Right cardiac atrium (tissue), 5 donors: ENCODE measurements around the gene NFATC3. TPM values are rescaled to one million over a fixed set of nuclear protein-coding genes. Genes with fewer than 3 reads are reported as not detected.

ENCODE experiments used
- ATAC-seq, 2 donors: fragments of 200-7000 bp; cut with Tn5 transposase; one replicate each; pipeline versions ENCODE4 v1.8.0 to v1.9.1; 2020; ENCODE audit warnings: moderate library complexity in 2 of 2, mild to moderate bottlenecking in 1 of 2
- DNase-seq, 3 donors: peaks; one replicate each; pipeline ENCODE4 v3.0.0-alpha.2; 2020
- H3K27ac ChIP-seq: one replicate; pipeline ENCODE4 v1.5.1; 2013; ENCODE audit warnings: mild to moderate bottlenecking, low read length, control low read depth, moderate library complexity
- H3K27me3 ChIP-seq: one replicate; pipeline ENCODE4 v1.6.1; 2013; ENCODE audit not compliant: control insufficient read depth, insufficient read depth
- H3K4me1 ChIP-seq: one replicate; pipeline ENCODE4 v1.6.1; 2013; ENCODE audit warnings: low read length; ENCODE audit not compliant: control insufficient read depth, insufficient read depth
- H3K4me3 ChIP-seq: one replicate; pipeline ENCODE4 v1.5.1; 2013; ENCODE audit warnings: low read length, control low read depth
- H3K9me3 ChIP-seq: one replicate; pipeline ENCODE4 v1.6.1; 2013; ENCODE audit warnings: low read length; ENCODE audit not compliant: control insufficient read depth
- WGBS: extraction: QIAGEN DNeasy Blood & Tissue Kit; methylation state at CpG from one replicate; pipeline ENCODE4 v1.1.7; 2013; 5-methylcytosine and 5-hydroxymethylcytosine counted together
- intact Hi-C, 4 donors: fragments of 100-400 bp; cut with DNase I; formaldehyde crosslinking; loops; one replicate each; pipeline versions ENCODE4 v1.11.0 to v1.14.0; 2022 to 2023
- polyA plus RNA-seq: library from polyadenylated mRNA; stranded (reverse); fragments of 200-250 nt; gene quantifications from one replicate; pipeline ENCODE4 v1.2.3, GENCODE V29; 2013
- total RNA-seq, 4 donors: library from RNA; stranded (reverse); fragmentation: NEBNext Ultra II Directional; extraction: Animal tissue kit (Norgen Biotek cat#: 25700); gene quantifications; one replicate each; pipeline ENCODE4 v1.2.1, GENCODE V29; 2021
- donor health status: healthy with polysubstance abuse.
- donor health status: DM: no; HTN: yes; CAD: no.
- donor health status: DM: no; HTN: no; CAD: no.
- donor health status: DM: no; HTN: yes; CAD: no; lungs with severe emphysema.
- donor health status: DM: yes; HTN: yes; CAD: no.

NFATC3 gene
- total and polyA plus RNA-seq, 5 donors, result 8.1 to 34.7 (median 33.3) TPM

GRCh38 chr16:68061396-68061795 lies 23.8 kb upstream of the NFATC3 start:
- peaks cover 6% of the 10 kb centered on the region for H3K4me1 ChIP-seq
- ATAC-seq, result no peak
- 73% methylated on average over 3 of the region's 3 CpGs for WGBS
- H3K9me3 ChIP-seq, result no peaks in the 10 kb centered on the region
- no peaks in the 10 kb centered on the region for H3K27me3 ChIP-seq
- H3K27ac ChIP-seq, result no peak overlapping the region
- intact Hi-C loops, result no loop called here
- H3K4me3 ChIP-seq, result no peak overlapping the region
- no peak for DNase-seq

- H3K4me3 ChIP-seq, result no peak overlapping the region
Measured at GRCh38 chr16:68062910-68063393, 22.2 kb upstream of the NFATC3 start.

GRCh38 chr16:68064791-68065365 lies 20.3 kb upstream of the NFATC3 start:
- Histone ChIP-seq H3K9me3 (no peaks in the 10 kb centered on the region), H3K27me3 (no peaks in the 10 kb centered on the region), H3K27ac (peak overlapping the region; percentile 78), H3K4me1 (peaks cover 6% of the 10 kb centered on the region), H3K4me3 (no peak overlapping the region)
- ATAC-seq (peak; percentile 78 to 82), DNase-seq (peak; percentile 69 to 88 (median 87))
- 28% methylated on average over 2 of the region's 2 CpGs for WGBS
- intact Hi-C loops, result loop anchor here in 1 of 4 donors (2.0 kb wide), 1 partner anchor 72 kb away; no protein-coding TSS in a partner anchor

More at GRCh38 chr16:68062910-68063393, 22.2 kb upstream of the NFATC3 start:
- ATAC-seq (no peak), DNase-seq (no peak)
- 94% methylated on average over 4 of the region's 4 CpGs for WGBS
- intact Hi-C loops, result no loop called here
- Histone ChIP-seq H3K27me3 (no peaks in the 10 kb centered on the region), H3K9me3 (no peaks in the 10 kb centered on the region), H3K27ac (no peak overlapping the region), H3K4me1 (peaks cover 6% of the 10 kb centered on the region)

- ATAC-seq (peak; percentile 50 to 59), DNase-seq (no peak)
- H3K27me3 ChIP-seq, result no peaks in the 10 kb centered on the region
- intact Hi-C loops, result loop anchor here in 1 of 4 donors (2.0 kb wide), 1 partner anchor 73 kb away; no protein-coding TSS in a partner anchor
- WGBS, result 53% methylated on average over 6 of the region's 6 CpGs
- H3K27ac ChIP-seq, result peak overlapping the region; percentile 78
- no peak overlapping the region for H3K4me3 ChIP-seq
- no peaks in the 10 kb centered on the region for H3K9me3 ChIP-seq
- peaks cover 11% of the 10 kb centered on the region for H3K4me1 ChIP-seq
Measured at GRCh38 chr16:68065716-68066305, 19.4 kb upstream of the NFATC3 start.

- no peak for ATAC-seq
- WGBS, result 44% methylated on average over 1 of the region's 1 CpG
- no peaks in the 10 kb centered on the region for H3K27me3 ChIP-seq
- peaks cover 11% of the 10 kb centered on the region for H3K4me1 ChIP-seq
- no peak overlapping the region for H3K4me3 ChIP-seq
- intact Hi-C loops, result no loop called here
- no peak for DNase-seq
- H3K27ac ChIP-seq, result no peak overlapping the region
- no peaks in the 10 kb centered on the region for H3K9me3 ChIP-seq
Measured at GRCh38 chr16:68066763-68067162, 18.4 kb upstream of the NFATC3 start.

GRCh38 chr16:68068926-68069325 lies 16.2 kb upstream of the NFATC3 start:
- Histone ChIP-seq H3K9me3 (no peaks in the 10 kb centered on the region), H3K4me3 (no peak overlapping the region), H3K27me3 (no peaks in the 10 kb centered on the region), H3K4me1 (peaks cover 14% of the 10 kb centered on the region), H3K27ac (no peak overlapping the region)
- no peak for DNase-seq
- ATAC-seq, result no peak
- 98% methylated on average over 9 of the region's 9 CpGs for WGBS
- intact Hi-C loops, result no loop called here

- Histone ChIP-seq H3K4me1 (peaks cover 12% of the 10 kb centered on the region), H3K27me3 (no peaks in the 10 kb centered on the region), H3K27ac (no peak overlapping the region), H3K4me3 (no peak overlapping the region), H3K9me3 (no peaks in the 10 kb centered on the region)
- intact Hi-C loops, result no loop called here
- DNase-seq, result peak in 2 of 3 donors; percentile 73 to 74
- ATAC-seq, result peak; percentile 31 to 59
- WGBS, result 75% methylated on average over 7 of the region's 7 CpGs
Measured at GRCh38 chr16:68069511-68070248, 15.5 kb upstream of the NFATC3 start.

- H3K9me3 ChIP-seq, result no peaks in the 10 kb centered on the region
- 40% methylated on average over 2 of the region's 2 CpGs for WGBS
- intact Hi-C loops, result no loop called here
- DNase-seq (no peak), ATAC-seq (no peak)
- H3K27ac ChIP-seq, result no peak overlapping the region
- no peaks in the 10 kb centered on the region for H3K27me3 ChIP-seq
- peaks cover 11% of the 10 kb centered on the region for H3K4me1 ChIP-seq
- no peak overlapping the region for H3K4me3 ChIP-seq
Measured at GRCh38 chr16:68070249-68070730, 14.9 kb upstream of the NFATC3 start.

GRCh38 chr16:68070806-68071517 lies 14.2 kb upstream of the NFATC3 start:
- Histone ChIP-seq H3K4me1 (peaks cover 10% of the 10 kb centered on the region), H3K4me3 (no peak overlapping the region), H3K27ac (no peak overlapping the region), H3K27me3 (no peaks in the 10 kb centered on the region), H3K9me3 (no peaks in the 10 kb centered on the region)
- 87% methylated on average over 14 of the region's 14 CpGs for WGBS
- no peak for DNase-seq
- intact Hi-C loops, result no loop called here
- no peak for ATAC-seq

- no peak overlapping the region for H3K27ac ChIP-seq
Measured at GRCh38 chr16:68071518-68071901, 13.7 kb upstream of the NFATC3 start.

More at GRCh38 chr16:68071518-68071901, 13.7 kb upstream of the NFATC3 start:
- ATAC-seq (no peak), DNase-seq (no peak)
- 96% methylated on average over 1 of the region's 1 CpG for WGBS
- Histone ChIP-seq H3K4me3 (no peak overlapping the region), H3K9me3 (no peaks in the 10 kb centered on the region), H3K4me1 (peaks cover 10% of the 10 kb centered on the region), H3K27me3 (no peaks in the 10 kb centered on the region)
- intact Hi-C loops, result no loop called here
